Measurements from ENCODE around the gene SNX3. TPM values are rescaled to one million over a fixed set of nuclear protein-coding genes. Genes with fewer than 3 reads are reported as not detected.

The SNX3 gene
- total and polyA plus RNA-seq, 2 experiments from 2014 or later: 291 to 359 TPM

- TF ChIP-seq EZH2phosphoT487 (IDR thresholded peaks at IDR 0.05; ENCODE audit: low read depth, severe bottlenecking, unreplicated experiment) (peak; percentile 92), CTCF (IDR thresholded peaks at IDR 0.05; ENCODE audit: poor library complexity) (no peak), EZH2 (IDR thresholded peaks at IDR 0.05; ENCODE audit: borderline replicate concordance) (peak; percentile 99)
- no peaks in the 10 kb centered on the region for H3K9me2 ChIP-seq (replicated peaks; ENCODE audit: insufficient read depth)
- no peak within 1 kb of the TSS for H3K27ac ChIP-seq
- DNase-seq (ENCODE audit: low spot score): no peak
- no peak within 1 kb of the TSS for H2AFZ ChIP-seq
- H3K79me2 ChIP-seq: no peaks in the 10 kb centered on the region
- 2% methylated on average over 48 of the region's 54 CpGs for WGBS (ENCODE audit: low lambda C conversion rate, missing lambda C conversion rate)
- peak within 1 kb of the TSS; percentile 82 for H3K4me2 ChIP-seq
- H3K27me3 ChIP-seq: peaks cover 100% of the 10 kb centered on the region
- H3K4me3 ChIP-seq: no peak within 1 kb of the TSS
- H4K20me1 ChIP-seq (ENCODE audit: insufficient read depth, poor library complexity, severe bottlenecking): peaks cover 5% of the 10 kb centered on the region
- H3K36me3 ChIP-seq (replicated peaks; ENCODE audit: insufficient read depth, low read depth): no peaks in the 10 kb centered on the region
- no peaks in the 10 kb centered on the region for H3K9me3 ChIP-seq (ENCODE audit: low read depth)
- H3K4me1 ChIP-seq (ENCODE audit: insufficient read depth): peaks cover 50% of the 10 kb centered on the region
These were observed 94.9 kb downstream of the SNX3 start, which contains the start of gene NR2E1 for GRCh38 chr6:108165714-108166663. Gene NR2E1, plus strand, starts transcription at chr6:108166022. Its CDS starts 744 bp downstream, at chr6:108166766.

- Histone ChIP-seq H3K79me2 (no peaks in the 10 kb centered on the region), H3K9me3 (ENCODE audit: low read depth) (no peaks in the 10 kb centered on the region), H3K4me1 (ENCODE audit: insufficient read depth) (peaks cover 50% of the 10 kb centered on the region), H3K27ac (no peak overlapping the region), H4K20me1 (ENCODE audit: insufficient read depth, poor library complexity, severe bottlenecking) (peaks cover 5% of the 10 kb centered on the region), H3K27me3 (peaks cover 100% of the 10 kb centered on the region), H3K4me2 (peak overlapping the region; percentile 82), H3K4me3 (no peak overlapping the region), H3K9me2 (replicated peaks; ENCODE audit: insufficient read depth) (no peaks in the 10 kb centered on the region), H3K36me3 (replicated peaks; ENCODE audit: insufficient read depth, low read depth) (no peaks in the 10 kb centered on the region), H2AFZ (no peak overlapping the region)
- DNase-seq (ENCODE audit: low spot score): no peak
- TF ChIP-seq CTCF (IDR thresholded peaks at IDR 0.05; ENCODE audit: poor library complexity) (no peak), EZH2 (IDR thresholded peaks at IDR 0.05; ENCODE audit: borderline replicate concordance) (peak; percentile 98), EZH2phosphoT487 (IDR thresholded peaks at IDR 0.05; ENCODE audit: low read depth, severe bottlenecking, unreplicated experiment) (peak; percentile 35)
- WGBS (ENCODE audit: low lambda C conversion rate, missing lambda C conversion rate): 2% methylated on average over 69 of the region's 69 CpGs
These were observed 95.8 kb downstream of the SNX3 start for GRCh38 chr6:108164815-108165706.

GRCh38 chr6:108164543-108164814 lies 96.4 kb downstream of the SNX3 start:
- no peaks in the 10 kb centered on the region for H3K9me3 ChIP-seq (ENCODE audit: low read depth)
- H3K4me2 ChIP-seq: peak overlapping the region; percentile 82
- H3K27me3 ChIP-seq: peaks cover 100% of the 10 kb centered on the region
- no peaks in the 10 kb centered on the region for H3K36me3 ChIP-seq (replicated peaks; ENCODE audit: insufficient read depth, low read depth)
- H3K4me3 ChIP-seq: no peak overlapping the region
- no peak for DNase-seq (ENCODE audit: low spot score)
- 3% methylated on average over 17 of the region's 17 CpGs for WGBS (ENCODE audit: low lambda C conversion rate, missing lambda C conversion rate)
- H3K79me2 ChIP-seq: no peaks in the 10 kb centered on the region
- TF ChIP-seq CTCF (IDR thresholded peaks at IDR 0.05; ENCODE audit: poor library complexity): no peak
- TF ChIP-seq EZH2phosphoT487 (IDR thresholded peaks at IDR 0.05; ENCODE audit: low read depth, severe bottlenecking, unreplicated experiment): no peak
- no peak for TF ChIP-seq EZH2 (IDR thresholded peaks at IDR 0.05; ENCODE audit: borderline replicate concordance)
- no peaks in the 10 kb centered on the region for H3K9me2 ChIP-seq (replicated peaks; ENCODE audit: insufficient read depth)
- H2AFZ ChIP-seq: no peak overlapping the region
- H3K27ac ChIP-seq: no peak overlapping the region
- peaks cover 47% of the 10 kb centered on the region for H3K4me1 ChIP-seq (ENCODE audit: insufficient read depth)
- peaks cover 5% of the 10 kb centered on the region for H4K20me1 ChIP-seq (ENCODE audit: insufficient read depth, poor library complexity, severe bottlenecking)
